HepG2 (cell line): ENCODE measurements around the gene GTF2A2. TPM values are rescaled to one million over a fixed set of nuclear protein-coding genes. Genes with fewer than 3 reads are reported as not detected.

Experiments used
- ATAC-seq: fragments of 200-7000 bp; cut with Tn5 transposase; 3 replicates; pipeline ENCODE4 v1.9.1; 2020; ENCODE audit warnings: mild to moderate bottlenecking, moderate library complexity
- BruUV-seq: library from RNA; stranded (reverse); fragments of 400-500 nt; replicated peaks from 2 replicates; lab custom pipeline; 2021; lab: Mats Ljungman, UMichigan
- CTCF ChIA-PET: fragments of 300-600 bp; formaldehyde crosslinking; extraction: SDS; loops from one replicate; lab custom pipeline; 2021; ENCODE audit warnings: low total read pairs, inconsistent platforms, low intra/inter-chr PET ratio; lab: Yijun Ruan, JAX
- POLR2A ChIA-PET: fragments of 350-600 bp; sonication (Branson Sonifier 250); formaldehyde crosslinking; loops from one replicate; lab custom pipeline; 2020; ENCODE audit warnings: antibody characterized with exemption, inconsistent platforms; lab: Yijun Ruan, JAX
- DNase-seq: peaks from one replicate; pipeline ENCODE4 v3.0.0-alpha.2; 2015; ENCODE audit warnings: low spot score
- FAIRE-seq: peaks from 3 replicates; lab custom pipeline; 2011; peaks lifted over from hg19 to GRCh38; lab: Jason Lieb, UNC
- H2AFZ ChIP-seq: one replicate; pipeline ENCODE4 v1.6.1; 2011; ENCODE audit warnings: low read length, inconsistent platforms
- H3K27ac ChIP-seq: fragments of 300-600 bp; 3 replicates; pipeline ENCODE4 v1.8.0; 2011; ENCODE audit warnings: mixed run types, mild to moderate bottlenecking, mixed read lengths, low read length, inconsistent platforms; ENCODE audit not compliant: insufficient read depth; ENCODE audit errors: extremely low read length
- H3K27me3 ChIP-seq, 2 experiments: fragments of 200-600 bp in 1 of 2; 2 replicates in 1 of 2; 3 replicates in 1 of 2; pipeline versions ENCODE4 v1.6.0 to v1.8.0; 2011; ENCODE audit warnings: low read length in 2 of 2, mild to moderate bottlenecking in 2 of 2, moderate library complexity in 2 of 2, inconsistent platforms in 1 of 2; ENCODE audit not compliant: insufficient read depth in 2 of 2, control insufficient read depth in 1 of 2
- H3K36me3 ChIP-seq, 2 experiments: fragments of 200-600 bp in 1 of 2; replicated peaks in 1 of 2; 2 replicates in 1 of 2; 3 replicates in 1 of 2; pipeline versions ENCODE4 v1.5.1 to v1.8.0; 2011; ENCODE audit warnings: low read length in 2 of 2, inconsistent platforms in 1 of 2; ENCODE audit not compliant: insufficient read depth in 2 of 2, control insufficient read depth in 1 of 2
- H3K4me1 ChIP-seq: 2 replicates; pipeline ENCODE4 v1.5.1; 2012; ENCODE audit warnings: low read length, inconsistent platforms; ENCODE audit not compliant: insufficient read depth
- H3K4me2 ChIP-seq: 2 replicates; pipeline ENCODE4 v1.6.0; 2011; ENCODE audit warnings: low read depth, low read length, inconsistent platforms
- H3K4me3 ChIP-seq, 3 experiments: fragments of 200-600 bp in 1 of 3; sonication (generic), shearing (Covaris generic) in 1 of 3; replicated peaks in 1 of 3; 2 replicates each; pipeline ENCODE4 v1.5.1; 2011 to 2016; ENCODE audit warnings: low read length in 3 of 3, inconsistent platforms in 2 of 3, low read depth in 2 of 3, mild to moderate bottlenecking in 2 of 3, control low read depth in 1 of 3, mixed read lengths in 1 of 3; ENCODE audit not compliant: insufficient read depth in 1 of 3
- H3K79me2 ChIP-seq: one replicate; pipeline ENCODE4 v1.6.1; 2011; ENCODE audit warnings: low read length, inconsistent platforms; ENCODE audit not compliant: insufficient read depth
- H3K9ac ChIP-seq: 2 replicates; pipeline ENCODE4 v1.6.0; 2011; ENCODE audit warnings: mild to moderate bottlenecking, low read depth, low read length, inconsistent platforms; ENCODE audit not compliant: insufficient read depth
- H3K9me3 ChIP-seq: 2 replicates; pipeline ENCODE4 v1.5.1; 2012; ENCODE audit warnings: mild to moderate bottlenecking, low read length
- H4K20me1 ChIP-seq: 2 replicates; pipeline ENCODE4 v1.6.0; 2011; ENCODE audit warnings: inconsistent platforms, mild to moderate bottlenecking, low read length, moderate library complexity; ENCODE audit not compliant: insufficient read depth
- CBFB ChIP-seq: sonication (generic); formaldehyde crosslinking; IDR thresholded peaks from 2 replicates; pipeline ENCODE4 v1.4.0; 2020; ENCODE audit warnings: missing genetic modification reagents
- GABPA ChIP-seq, 2 experiments: IDR thresholded peaks; 2 replicates each; pipeline ENCODE4 v1.6.1; 2011 to 2016; ENCODE audit warnings: low read depth in 2 of 2, low read length in 1 of 2, missing biosample characterization in 1 of 2, missing genetic modification characterization in 1 of 2
- GATAD2A ChIP-seq: IDR thresholded peaks from 2 replicates; pipeline ENCODE4 v1.6.1; 2016
- HMG20A ChIP-seq: IDR thresholded peaks from 2 replicates; pipeline ENCODE4 v1.6.1; 2016; ENCODE audit warnings: borderline replicate concordance
- NFKBIZ ChIP-seq: IDR thresholded peaks from 2 replicates; pipeline ENCODE4 v1.6.1; 2018; ENCODE audit warnings: missing genetic modification reagents, missing compliant biosample characterization
- SMARCC2 ChIP-seq: fragments of 450-650 bp; IDR thresholded peaks from 2 replicates; pipeline ENCODE4 v1.6.1; 2017; ENCODE audit warnings: antibody characterized with exemption, mild to moderate bottlenecking
- ZNF564 ChIP-seq: sonication (generic); formaldehyde crosslinking; IDR thresholded peaks from 2 replicates; pipeline ENCODE4 v1.8.1; 2023; ENCODE audit warnings: mild to moderate bottlenecking, missing genetic modification reagents
- ZNF569 ChIP-seq: sonication (generic); formaldehyde crosslinking; IDR thresholded peaks from 2 replicates; pipeline ENCODE4 v1.5.0; 2020; ENCODE audit warnings: mild to moderate bottlenecking, missing genetic modification reagents, moderate library complexity, borderline replicate concordance
- ZNF674 ChIP-seq: sonication (generic); formaldehyde crosslinking; IDR thresholded peaks from 2 replicates; pipeline ENCODE4 v1.5.0; 2020; ENCODE audit warnings: low read depth, mild to moderate bottlenecking, missing genetic modification reagents
- ZSCAN29 ChIP-seq: sonication (generic); formaldehyde crosslinking; conservative IDR thresholded peaks from 2 replicates; pipeline ENCODE4 v1.4.0; 2020; ENCODE audit warnings: mild to moderate bottlenecking, missing genetic modification reagents
- WGBS: methylation state at CpG from one replicate; pipeline ENCODE4 v1.1.6; 2017; ENCODE audit warnings: low lambda C conversion rate; 5-methylcytosine and 5-hydroxymethylcytosine counted together
- in situ Hi-C: cut with HindIII; loops from 2 replicates; pipeline ENCODE4 v1.10.0; 2017; ENCODE audit warnings: low pct_unique_long_range_greater_than_20kb; ENCODE audit not compliant: extremely low pct_ligation_motif_present
- intact Hi-C: fragments of 100-400 bp; cut with micrococcal nuclease; formaldehyde crosslinking; loops from one replicate; pipeline ENCODE4 v1.10.0; 2022; ENCODE audit not compliant: unreplicated experiment
- polyA plus RNA-seq, 8 experiments: library from polyadenylated mRNA; depleted of rRNA in 3 of 8; stranded (reverse) in 7 of 8; unstranded in 1 of 8; fragments of >200 nt; fragmentation: Illumina TruSeq in 4 of 8; extraction: Trizol in 4 of 8; gene quantifications; 2 replicates each; pipeline versions ENCODE4 v1.2.1 to v1.2.3, GENCODE V29; 2011 to 2016; ENCODE audit warnings: low read depth in 4 of 8, missing spikeins in 1 of 8, mixed read lengths in 1 of 8; ENCODE audit not compliant: insufficient read depth in 1 of 8
- total RNA-seq, 5 experiments: library from RNA; depleted of rRNA; stranded (reverse); fragments of >200 nt; fragmentation: Illumina TruSeq; extraction: Trizol; gene quantifications; 2 replicates each; pipeline ENCODE4 v1.2.3, GENCODE V29; 2016; ENCODE audit warnings: low read depth in 1 of 5
- TF ChIP-seq, protein P1 (sequence below): sonication (generic); formaldehyde crosslinking; IDR thresholded peaks from 2 replicates; pipeline ENCODE4 v1.4.0; 2020; ENCODE audit warnings: missing genetic modification reagents
- TF ChIP-seq, protein P2 (sequence below): sonication (generic); formaldehyde crosslinking; IDR thresholded peaks from 2 replicates; pipeline ENCODE4 v1.9.0; 2021; ENCODE audit warnings: missing genetic modification reagents, borderline replicate concordance

GTF2A2 gene
- total and polyA plus RNA-seq, 2 of the 13 experiments (the other 11 are each of a cell fraction or from before 2014, with no cell fraction given) = 24.4 to 106 TPM

DNA sequence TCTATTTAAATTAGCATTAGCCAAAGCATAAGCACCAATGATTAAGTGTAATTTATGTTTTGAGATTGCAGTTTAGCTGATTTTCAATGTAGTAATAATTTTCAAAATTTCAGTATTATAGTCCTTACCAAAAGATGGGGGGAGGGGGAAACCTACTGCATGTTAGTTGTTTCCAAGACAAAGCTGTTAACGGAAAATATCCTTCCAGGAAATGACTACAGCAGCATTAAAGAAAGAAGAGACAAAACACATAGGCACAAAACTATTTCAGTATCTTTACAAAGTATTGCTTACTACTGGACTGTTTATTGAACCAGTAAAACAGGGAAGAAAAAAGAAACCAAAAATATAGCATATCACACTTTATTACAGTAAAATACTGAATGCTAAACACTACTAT, 21.3 kb upstream of the GTF2A2 start:
- Histone ChIP-seq H3K79me2 (peaks cover 16% of the 10 kb centered on the region), H3K9ac (no peak overlapping the region), H3K27ac (no peak overlapping the region), H3K4me1 (no peaks in the 10 kb centered on the region), H2AFZ (no peak overlapping the region), H3K9me3 (no peaks in the 10 kb centered on the region), H3K36me3 (peaks cover 12 to 72% of the 10 kb centered on the region in 2 experiments), H3K27me3 (no peaks in the 10 kb centered on the region), H3K4me3 (no peak overlapping the region), H4K20me1 (peaks cover 10% of the 10 kb centered on the region; the same call in 1 of the 2 replicates), H3K4me2 (no peak overlapping the region)
- DNase-seq (no peak), ATAC-seq (no peak), FAIRE-seq (no peak)
- no peak for TF ChIP-seq CBFB
- TF ChIP-seq NFKBIZ (CRISPR knock-in tag) = no peak
- TF ChIP-seq HMG20A (CRISPR knock-in tag) = no peak
- TF ChIP-seq, protein P1, sequence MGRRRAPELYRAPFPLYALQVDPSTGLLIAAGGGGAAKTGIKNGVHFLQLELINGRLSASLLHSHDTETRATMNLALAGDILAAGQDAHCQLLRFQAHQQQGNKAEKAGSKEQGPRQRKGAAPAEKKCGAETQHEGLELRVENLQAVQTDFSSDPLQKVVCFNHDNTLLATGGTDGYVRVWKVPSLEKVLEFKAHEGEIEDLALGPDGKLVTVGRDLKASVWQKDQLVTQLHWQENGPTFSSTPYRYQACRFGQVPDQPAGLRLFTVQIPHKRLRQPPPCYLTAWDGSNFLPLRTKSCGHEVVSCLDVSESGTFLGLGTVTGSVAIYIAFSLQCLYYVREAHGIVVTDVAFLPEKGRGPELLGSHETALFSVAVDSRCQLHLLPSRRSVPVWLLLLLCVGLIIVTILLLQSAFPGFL (CRISPR knock-in tag) = no peak
- no peak for TF ChIP-seq GABPA (IDR thresholded peaks at IDR 0.05; ENCODE audit: low read depth, low read length)
- no peak for TF ChIP-seq GABPA (CRISPR knock-in tag; IDR thresholded peaks at IDR 0.05; ENCODE audit: low read depth)
- TF ChIP-seq, protein P2, sequence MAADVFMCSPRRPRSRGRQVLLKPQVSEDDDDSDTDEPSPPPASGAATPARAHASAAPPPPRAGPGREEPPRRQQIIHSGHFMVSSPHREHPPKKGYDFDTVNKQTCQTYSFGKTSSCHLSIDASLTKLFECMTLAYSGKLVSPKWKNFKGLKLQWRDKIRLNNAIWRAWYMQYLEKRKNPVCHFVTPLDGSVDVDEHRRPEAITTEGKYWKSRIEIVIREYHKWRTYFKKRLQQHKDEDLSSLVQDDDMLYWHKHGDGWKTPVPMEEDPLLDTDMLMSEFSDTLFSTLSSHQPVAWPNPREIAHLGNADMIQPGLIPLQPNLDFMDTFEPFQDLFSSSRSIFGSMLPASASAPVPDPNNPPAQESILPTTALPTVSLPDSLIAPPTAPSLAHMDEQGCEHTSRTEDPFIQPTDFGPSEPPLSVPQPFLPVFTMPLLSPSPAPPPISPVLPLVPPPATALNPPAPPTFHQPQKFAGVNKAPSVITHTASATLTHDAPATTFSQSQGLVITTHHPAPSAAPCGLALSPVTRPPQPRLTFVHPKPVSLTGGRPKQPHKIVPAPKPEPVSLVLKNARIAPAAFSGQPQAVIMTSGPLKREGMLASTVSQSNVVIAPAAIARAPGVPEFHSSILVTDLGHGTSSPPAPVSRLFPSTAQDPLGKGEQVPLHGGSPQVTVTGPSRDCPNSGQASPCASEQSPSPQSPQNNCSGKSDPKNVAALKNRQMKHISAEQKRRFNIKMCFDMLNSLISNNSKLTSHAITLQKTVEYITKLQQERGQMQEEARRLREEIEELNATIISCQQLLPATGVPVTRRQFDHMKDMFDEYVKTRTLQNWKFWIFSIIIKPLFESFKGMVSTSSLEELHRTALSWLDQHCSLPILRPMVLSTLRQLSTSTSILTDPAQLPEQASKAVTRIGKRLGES (CRISPR knock-in tag) = no peak
- no peak for TF ChIP-seq GATAD2A
- TF ChIP-seq ZNF564 (CRISPR knock-in tag) = no peak
- TF ChIP-seq ZNF674 = no peak
- no peak for TF ChIP-seq ZNF569 (CRISPR knock-in tag)
- no peak for TF ChIP-seq ZSCAN29 (CRISPR knock-in tag)
- no peak for TF ChIP-seq SMARCC2
- BruUV-seq = no TSS peak
- intact Hi-C loops (no loop called here), in situ Hi-C loops (loop anchor here (25.0 kb wide), 1 partner anchor 784 kb away; no protein-coding TSS in a partner anchor)
- 100% methylated on average over 1 of the region's 1 CpG for WGBS
- CTCF ChIA-PET = no interaction called here
- POLR2A ChIA-PET = no interaction called here
